Stimulated activated CD4-positive, alpha-beta T cell treated with anti-CD3 and anti-CD28 coated beads, Interleukin-2, amount 100 ng/mL, for 4 hours (primary cell): ENCODE measurements around the gene C5orf22.
"Not testable (repeated sequence)": the region's sequence is repeated elsewhere in the genome, so short reads cannot be mapped to it uniquely, and the experiment has no call there.

Experiments used
- DNase-seq: peaks from one replicate; pipeline ENCODE4 v3.0.0-alpha.2; 2020; ENCODE audit warnings: low read depth

Gene C5orf22

GRCh38 chr5:31531888-31532547 lies at the start of gene C5orf22, which contains the start of gene DROSHA:
Gene C5orf22 (plus strand): TSS chr5:31532301. CDS start chr5:31532393, 92 bp downstream.
Gene DROSHA (minus strand): TSS chr5:31532093. CDS start chr5:31529059, 3,034 bp downstream.
- peak; percentile 84 for DNase-seq

- no peak for DNase-seq
These were observed 46.5 kb upstream of the C5orf22 start for GRCh38 chr5:31485376-31486207.

- DNase-seq: no peak
These were observed 45.7 kb upstream of the C5orf22 start for GRCh38 chr5:31486441-31486840.

GRCh38 chr5:31487506-31487905 lies 44.6 kb upstream of the C5orf22 start:
- DNase-seq: no peak

GRCh38 chr5:31492869-31493268 lies 39.2 kb upstream of the C5orf22 start:
- DNase-seq: no peak

GRCh38 chr5:31495336-31495735 lies 36.8 kb upstream of the C5orf22 start:
- DNase-seq: no peak

- DNase-seq: no peak
These were observed 35.8 kb upstream of the C5orf22 start for GRCh38 chr5:31496301-31496700.

GRCh38 chr5:31496891-31497290 lies 35.2 kb upstream of the C5orf22 start:
- no peak for DNase-seq

GRCh38 chr5:31500256-31500655 lies 31.8 kb upstream of the C5orf22 start:
- DNase-seq: no peak

GRCh38 chr5:31502506-31502905 lies 29.6 kb upstream of the C5orf22 start:
- DNase-seq: no peak

GRCh38 chr5:31504529-31504928 lies 27.6 kb upstream of the C5orf22 start:
- no peak for DNase-seq

GRCh38 chr5:31511305-31511704 lies 20.8 kb upstream of the C5orf22 start:
- no peak for DNase-seq

- DNase-seq: no peak
These were observed 15.3 kb upstream of the C5orf22 start for GRCh38 chr5:31516802-31517201.

- DNase-seq: no peak
These were observed 9.1 kb upstream of the C5orf22 start for GRCh38 chr5:31523041-31523440.

GRCh38 chr5:31530541-31531265 lies 1.4 kb upstream of the C5orf22 start:
- DNase-seq: no peak

GRCh38 chr5:31531543-31531887 lies 586 bp upstream of the C5orf22 start:
- DNase-seq: no peak

GRCh38 chr5:31534527-31535046 lies 2.5 kb downstream of the C5orf22 start:
- DNase-seq: no peak

- DNase-seq: no peak
These were observed 4.8 kb downstream of the C5orf22 start for GRCh38 chr5:31536873-31537272.

GRCh38 chr5:31537349-31537748 lies 5.2 kb downstream of the C5orf22 start:
- DNase-seq: no peak

- no peak for DNase-seq
These were observed 5.8 kb downstream of the C5orf22 start for GRCh38 chr5:31537851-31538250.

GRCh38 chr5:31549114-31549513 lies 17.0 kb downstream of the C5orf22 start:
- DNase-seq: not testable (repeated sequence)

- no peak for DNase-seq
These were observed 19.8 kb downstream of the C5orf22 start for GRCh38 chr5:31551878-31552277.

GRCh38 chr5:31553863-31554262 lies 21.8 kb downstream of the C5orf22 start:
- DNase-seq: no peak
